Inflammatory macrophage treated with lipopolysaccharide for 4 hours (primary cell): ENCODE measurements around the gene ST3GAL5.
A peak's percentile ranks its signal among the peaks of the same experiment; 100 is the strongest.
"Not testable (repeated sequence)": the region's sequence is repeated elsewhere in the genome, so short reads cannot be mapped to it uniquely, and the experiment has no call there.

ENCODE experiments used
- DNase-seq: peaks from one replicate; pipeline ENCODE4 v3.0.0-alpha.2; 2020

ST3GAL5 gene

DNA sequence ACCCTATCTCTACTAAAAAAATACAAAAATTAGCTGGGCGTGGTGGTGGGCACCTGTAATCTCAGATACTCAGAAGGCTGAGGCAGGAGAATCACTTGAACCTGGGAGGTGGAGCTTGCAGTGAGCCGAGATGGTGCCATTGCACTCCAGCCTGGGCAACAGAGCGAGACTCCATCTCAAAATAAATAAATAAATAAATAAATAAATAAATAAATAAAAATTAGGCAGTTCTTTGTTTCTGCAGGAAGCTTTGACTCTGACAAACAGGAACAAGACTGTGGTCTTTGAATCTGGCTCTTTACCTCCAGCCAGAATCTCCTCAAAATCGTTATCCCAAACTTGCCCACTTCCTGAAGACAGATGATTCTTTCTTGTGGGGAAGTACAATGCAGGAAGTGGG, 59.4 kb downstream of the ST3GAL5 start:
- not testable (repeated sequence) for DNase-seq

- no peak for DNase-seq
These were observed 60.1 kb downstream of the ST3GAL5 start for GRCh38 chr2:85828725-85829124.

- no peak for DNase-seq
These were observed 60.8 kb downstream of the ST3GAL5 start for GRCh38 chr2:85827879-85828569.

DNA sequence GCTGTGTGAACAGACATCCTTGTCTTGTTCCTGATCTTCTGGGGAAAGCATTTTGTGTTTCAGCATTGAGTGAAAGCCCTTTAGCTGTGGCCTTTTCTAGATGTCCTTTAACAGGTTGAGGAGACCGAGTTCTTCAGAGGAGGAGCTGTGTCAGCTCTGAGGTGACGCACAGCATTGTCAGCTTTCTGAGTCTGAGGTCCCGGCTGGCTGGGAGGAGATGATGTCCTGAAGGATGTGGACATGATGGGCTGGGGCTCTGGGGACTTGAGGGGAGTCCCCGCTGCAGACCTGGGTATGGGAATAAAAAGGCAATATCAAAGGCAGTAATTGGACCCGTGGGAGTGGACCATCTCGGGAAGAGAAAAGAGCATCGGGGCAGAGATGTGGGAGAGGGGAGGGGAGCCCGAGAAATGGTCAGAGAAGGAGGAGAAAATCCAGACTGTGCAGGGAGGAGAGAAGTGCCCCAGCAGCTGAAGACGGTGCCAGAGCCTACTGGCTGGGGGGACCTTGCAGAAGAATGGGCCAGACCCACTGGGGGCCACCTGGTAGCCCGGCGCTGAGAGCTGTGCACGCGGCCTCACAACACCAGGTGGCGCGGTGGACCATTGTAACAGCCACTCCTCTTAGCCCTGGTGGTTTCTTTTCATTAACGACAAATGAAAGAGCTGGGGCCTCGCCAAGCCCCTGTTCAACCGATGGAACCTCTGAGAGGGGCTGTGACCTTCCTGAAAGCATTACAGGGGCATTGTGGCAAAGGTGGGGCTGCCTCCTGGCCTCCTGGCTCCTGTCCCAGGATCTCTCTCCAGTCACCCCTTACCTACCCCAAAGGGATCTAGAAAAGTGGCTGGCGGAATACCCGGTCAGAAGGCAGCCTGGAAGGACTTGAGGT, 61.6 kb downstream of the ST3GAL5 start:
- peak; percentile 76 for DNase-seq

- no peak for DNase-seq
These were observed 64.8 kb downstream of the ST3GAL5 start for GRCh38 chr2:85823951-85824350.

GRCh38 chr2:85822766-85823165, 66.0 kb downstream of the ST3GAL5 start:
- DNase-seq, result no peak

DNA sequence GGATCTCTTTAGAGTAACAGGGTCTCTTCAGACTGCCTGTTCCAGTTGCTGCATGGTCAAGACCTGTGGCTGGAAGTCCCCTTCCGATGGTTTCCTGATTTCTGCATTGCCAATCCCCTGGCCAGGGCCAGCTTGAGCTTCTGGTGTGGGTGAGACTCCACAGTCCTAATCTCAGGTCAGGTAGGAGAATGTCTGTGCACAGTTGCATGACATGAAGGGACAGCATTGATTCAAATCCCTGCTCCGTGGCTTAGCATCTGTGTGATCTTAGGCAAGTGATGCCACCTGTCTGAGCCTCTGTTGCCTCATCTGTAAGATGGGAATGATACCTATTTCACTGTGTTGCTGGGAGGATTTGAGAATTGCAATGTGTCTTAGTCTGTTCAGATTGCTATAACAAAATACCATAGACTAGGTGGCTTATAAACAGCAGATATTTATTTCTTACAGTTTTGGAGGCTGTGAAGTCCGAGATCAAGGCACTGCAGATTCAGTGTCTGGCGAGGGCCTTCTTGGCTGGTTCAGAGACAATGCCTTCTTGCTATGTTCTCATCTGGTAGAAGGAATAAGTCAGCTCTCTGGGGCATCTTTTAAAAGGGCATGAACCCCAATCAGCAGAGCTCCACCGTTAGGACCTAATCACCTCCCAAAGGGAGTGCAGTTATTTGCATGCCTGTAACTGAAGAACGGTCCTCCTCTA, 68.8 kb downstream of the ST3GAL5 start:
- no peak for DNase-seq

- DNase-seq, result no peak
These were observed 73.8 kb downstream of the ST3GAL5 start for GRCh38 chr2:85814802-85815550.

GRCh38 chr2:85813982-85814801, 74.6 kb downstream of the ST3GAL5 start:
- peak; percentile 81 for DNase-seq

- DNase-seq, result no peak
These were observed 75.4 kb downstream of the ST3GAL5 start for GRCh38 chr2:85813211-85813981.

DNA sequence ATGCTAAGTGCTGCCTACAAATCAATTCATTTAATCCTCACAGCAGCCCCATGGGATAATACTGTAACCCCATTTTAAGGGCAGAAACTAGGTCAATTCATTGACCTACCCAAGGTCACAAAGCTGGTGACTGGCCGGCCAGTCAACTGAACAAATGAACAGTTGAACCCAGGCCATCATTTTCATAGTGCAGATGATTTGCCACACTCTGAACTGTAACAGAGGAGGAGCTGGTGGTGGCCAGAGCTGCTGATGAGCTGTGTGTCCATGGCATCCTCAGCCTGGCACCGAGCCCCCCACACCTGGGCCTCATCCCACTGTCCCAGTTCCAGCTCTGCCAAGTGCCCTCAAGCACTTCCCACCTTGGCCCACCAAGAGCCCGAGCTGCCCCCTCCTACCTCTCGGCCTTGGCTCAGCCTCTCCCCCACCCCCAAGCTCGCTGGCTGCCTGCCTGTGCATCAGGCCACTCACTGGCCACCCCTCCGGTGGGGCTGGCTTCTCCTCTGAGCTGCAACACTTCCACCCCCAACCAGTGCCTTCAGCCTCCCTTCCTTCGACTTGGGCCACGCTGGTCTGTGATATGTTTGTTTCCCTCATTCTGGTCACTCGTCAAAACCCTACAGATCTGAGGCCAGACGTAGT, 76.6 kb downstream of the ST3GAL5 start:
- DNase-seq, result no peak

DNA sequence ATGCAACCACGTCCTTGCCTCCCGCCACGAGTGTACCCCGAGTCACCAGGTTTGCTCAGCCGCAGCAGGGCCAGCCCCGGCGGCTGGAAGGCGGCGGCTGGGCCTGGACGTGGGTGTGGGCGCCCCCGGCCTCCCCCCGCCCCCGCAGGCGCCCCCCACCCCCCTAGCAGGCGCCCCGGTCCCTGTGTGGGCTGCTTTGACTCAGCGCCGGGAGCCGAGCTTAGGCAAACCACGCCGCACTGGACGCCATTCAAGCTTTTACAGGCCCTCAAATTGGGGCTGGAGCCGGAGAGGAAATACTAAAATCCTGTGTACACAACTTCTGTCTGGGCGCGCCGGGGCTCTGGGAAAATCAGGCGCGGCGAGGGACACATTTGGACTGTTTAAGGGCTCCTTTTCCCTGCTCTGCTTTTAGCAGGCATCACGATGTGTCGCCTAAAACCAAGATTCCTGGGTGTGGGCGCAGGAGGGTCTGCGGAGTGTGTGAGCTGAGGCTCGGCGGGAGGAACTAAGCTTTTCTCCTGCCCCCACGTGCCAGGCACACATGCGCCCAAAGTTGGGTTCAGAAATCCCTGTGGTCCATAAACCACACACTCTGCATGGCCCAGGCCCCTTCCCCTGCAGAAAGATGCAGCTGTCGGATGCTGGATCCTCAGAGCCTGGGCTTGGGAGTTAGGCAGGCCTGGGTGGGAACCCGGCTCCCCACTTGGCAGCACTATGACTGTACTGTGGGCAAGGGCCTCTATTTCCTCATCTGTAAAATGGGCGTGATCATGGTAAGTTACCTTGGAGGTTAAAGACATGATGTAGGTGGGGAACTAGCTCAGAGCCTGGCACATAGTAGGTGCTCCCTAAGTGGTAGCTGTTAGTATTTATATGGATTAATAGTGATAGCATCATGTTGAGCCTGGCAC, 77.4 kb downstream of the ST3GAL5 start:
- DNase-seq, result no peak

- DNase-seq, result no peak
These were observed 78.2 kb downstream of the ST3GAL5 start for GRCh38 chr2:85810371-85811179.

- DNase-seq, result no peak
These were observed 81.0 kb downstream of the ST3GAL5 start for GRCh38 chr2:85807756-85808155.

DNA sequence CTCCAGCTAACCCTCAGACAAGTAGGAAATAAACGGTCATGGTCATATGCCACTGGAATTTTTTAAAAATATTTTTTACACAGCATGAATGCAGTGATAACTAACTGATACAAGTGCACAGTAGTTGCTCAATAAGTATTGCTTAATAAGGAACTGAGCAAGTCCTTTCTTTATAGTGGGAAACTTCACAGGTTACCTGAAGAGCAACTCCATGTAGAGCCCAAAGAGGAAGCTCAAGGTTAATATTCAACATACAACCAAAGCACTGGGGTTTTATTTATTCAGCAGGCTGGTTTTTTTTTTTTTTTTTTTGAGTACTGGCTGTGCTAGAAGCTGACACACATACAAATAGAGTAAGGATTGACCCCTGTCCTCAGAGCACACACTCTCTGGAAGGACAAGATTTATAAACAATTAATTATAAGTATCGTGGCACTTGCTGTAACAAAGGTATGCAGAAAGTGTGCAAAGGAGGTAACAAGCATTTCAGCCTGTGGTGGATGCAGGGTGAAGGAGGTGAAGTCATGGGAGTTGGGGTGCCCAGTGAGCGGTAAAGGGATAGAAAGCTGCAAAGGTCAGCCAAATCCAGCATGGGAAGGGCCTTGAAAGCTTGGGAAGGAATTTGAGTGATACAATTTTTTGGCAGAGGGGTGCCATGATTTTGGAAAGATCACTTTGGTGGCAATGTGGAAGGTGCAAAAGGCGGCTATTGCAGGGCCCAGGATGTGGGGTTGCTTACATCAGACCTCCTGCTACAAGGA, 82.3 kb downstream of the ST3GAL5 start:
- DNase-seq, result peak; percentile 48

- peak; percentile 30 for DNase-seq
These were observed 84.2 kb downstream of the ST3GAL5 start for GRCh38 chr2:85804583-85804982.

DNA sequence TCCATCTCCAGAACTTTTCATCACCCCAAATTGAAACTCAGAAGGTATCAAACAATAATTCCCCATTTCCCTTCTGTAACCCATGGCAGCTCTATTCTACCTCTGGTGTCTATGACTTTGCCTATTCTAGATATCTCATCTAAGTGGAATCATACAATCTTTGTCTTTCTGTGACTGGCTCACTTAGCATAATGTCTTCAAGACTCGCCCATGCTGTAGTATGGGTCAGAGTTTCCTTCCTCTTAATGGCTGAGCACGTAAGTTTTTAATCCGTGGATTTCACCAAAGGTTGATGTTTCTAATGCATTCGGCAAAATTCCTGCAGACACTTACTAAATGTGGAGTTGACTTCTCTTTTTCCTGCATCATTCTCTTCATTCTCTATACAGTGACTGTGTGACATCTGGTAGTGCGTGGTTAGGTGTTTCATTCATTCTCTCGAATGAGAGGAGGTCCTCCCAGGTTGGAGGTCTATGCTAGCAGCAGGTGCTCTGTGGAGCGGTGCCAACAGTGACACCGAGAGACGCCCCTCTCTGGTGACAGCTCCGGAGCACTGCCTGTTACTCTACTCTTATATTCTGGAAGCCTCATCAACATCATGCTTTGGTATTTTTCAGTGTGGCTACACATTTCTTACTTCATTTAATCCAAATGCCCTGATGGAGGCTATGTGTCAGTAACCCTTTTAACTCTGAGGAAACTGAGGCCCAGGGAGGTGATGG, 84.9 kb downstream of the ST3GAL5 start:
- DNase-seq, result no peak
